ENCODE results near the gene CABLES2. TPM values are rescaled to one million over a fixed set of nuclear protein-coding genes. Genes with fewer than 3 reads are reported as not detected.

CABLES2 gene
- total RNA-seq, 2 experiments from 2014 or later: 14.8 to 22.5 TPM

GRCh38 chr20:62430311-62430853 is 23.3 kb upstream of the CABLES2 start:
- H3K9me3 ChIP-seq (ENCODE audit: low read length): no peaks in the 10 kb centered on the region
- H3K36me3 ChIP-seq (ENCODE audit: insufficient read depth, low read length): no peaks in the 10 kb centered on the region
- ChIA-PET CTCF (ENCODE audit: unreplicated experiment) (no interaction called here), POLR2A (no interaction called here)
- BruUV-seq (replicated peaks): no TSS peak
- H3K4me1 ChIP-seq (ENCODE audit: insufficient read depth, low read length, poor library complexity, severe bottlenecking): no peaks in the 10 kb centered on the region
- DNase-seq (ENCODE audit: low spot score): no peak
- TF ChIP-seq CTCF (conservative IDR thresholded peaks at IDR 0.05; ENCODE audit: low read length): no peak
- TF ChIP-seq EZH2phosphoT487 (IDR thresholded peaks at IDR 0.05; ENCODE audit: borderline replicate concordance, low read depth, low read length): no peak
- H3K4me3 ChIP-seq (ENCODE audit: low read depth, low read length, poor library complexity, severe bottlenecking): no peak overlapping the region
- no peak overlapping the region for H3K4me2 ChIP-seq (ENCODE audit: low read length)
- H3K9me2 ChIP-seq (ENCODE audit: insufficient read depth, low read length): no peaks in the 10 kb centered on the region
- no peaks in the 10 kb centered on the region for H4K20me1 ChIP-seq (ENCODE audit: insufficient read depth, low read length)
- no peaks in the 10 kb centered on the region for H3K79me2 ChIP-seq (ENCODE audit: insufficient read depth, low read depth, low read length)
- no peak overlapping the region for H2AFZ ChIP-seq (ENCODE audit: low read length)
- intact Hi-C loops (cut with micrococcal nuclease; ENCODE audit: unreplicated experiment): no loop called here
- no peak overlapping the region for H3K27ac ChIP-seq (ENCODE audit: low read depth, low read length, poor library complexity, severe bottlenecking)

DNA sequence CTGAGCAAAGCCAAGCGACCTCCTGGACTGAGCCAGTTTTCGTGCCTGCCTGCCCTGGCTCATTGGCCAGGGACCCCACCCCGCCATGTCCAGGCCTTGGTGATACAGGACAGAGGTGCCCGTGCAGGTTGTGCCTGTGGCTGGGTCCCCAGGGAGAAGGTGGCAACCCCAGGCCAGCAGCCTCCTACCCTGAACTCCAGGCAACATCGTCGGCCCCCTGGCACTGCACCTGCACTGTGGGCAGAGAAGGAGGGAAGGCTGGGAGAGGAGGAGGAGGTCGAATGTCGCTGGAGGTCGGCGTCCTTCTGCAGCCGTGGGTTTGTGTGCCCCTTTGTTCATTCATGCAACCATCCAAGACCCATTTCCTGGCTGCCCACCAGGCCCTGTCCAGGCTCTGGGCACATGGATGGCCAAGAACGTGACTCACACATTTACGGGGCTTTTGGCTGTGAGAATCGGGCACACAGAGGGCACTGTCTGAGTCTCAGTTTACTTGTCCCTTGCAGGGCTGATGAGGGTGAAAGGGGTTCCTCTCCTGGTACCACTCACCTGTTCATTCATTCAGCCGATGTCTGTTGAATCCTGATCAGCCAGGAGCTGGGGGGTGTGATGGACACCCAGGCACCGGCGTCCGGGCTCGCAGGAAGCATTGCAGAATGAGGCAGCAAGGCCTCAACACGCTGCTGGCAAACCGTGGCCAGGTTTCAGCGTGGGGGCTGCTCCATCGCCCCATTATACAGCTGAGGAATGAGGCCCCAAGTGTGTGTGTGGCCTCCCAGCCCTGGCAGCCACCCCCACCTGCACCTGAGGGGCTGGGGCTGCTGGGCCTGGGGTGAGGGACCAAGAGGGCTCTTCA is 22.6 kb upstream of the CABLES2 start:
- TF ChIP-seq CTCF (conservative IDR thresholded peaks at IDR 0.05; ENCODE audit: low read length) (no peak), EZH2phosphoT487 (IDR thresholded peaks at IDR 0.05; ENCODE audit: borderline replicate concordance, low read depth, low read length) (no peak)
- no peak overlapping the region for H3K4me3 ChIP-seq (ENCODE audit: low read depth, low read length, poor library complexity, severe bottlenecking)
- no peaks in the 10 kb centered on the region for H3K9me2 ChIP-seq (ENCODE audit: insufficient read depth, low read length)
- no peaks in the 10 kb centered on the region for H4K20me1 ChIP-seq (ENCODE audit: insufficient read depth, low read length)
- H2AFZ ChIP-seq (ENCODE audit: low read length): no peak overlapping the region
- intact Hi-C loops (cut with micrococcal nuclease; ENCODE audit: unreplicated experiment): no loop called here
- ChIA-PET CTCF (ENCODE audit: unreplicated experiment) (no interaction called here), POLR2A (no interaction called here)
- H3K36me3 ChIP-seq (ENCODE audit: insufficient read depth, low read length): no peaks in the 10 kb centered on the region
- H3K4me1 ChIP-seq (ENCODE audit: insufficient read depth, low read length, poor library complexity, severe bottlenecking): no peaks in the 10 kb centered on the region
- no peak for DNase-seq (ENCODE audit: low spot score)
- no peak overlapping the region for H3K27ac ChIP-seq (ENCODE audit: low read depth, low read length, poor library complexity, severe bottlenecking)
- no peaks in the 10 kb centered on the region for H3K9me3 ChIP-seq (ENCODE audit: low read length)
- BruUV-seq (replicated peaks): no TSS peak
- no peak overlapping the region for H3K4me2 ChIP-seq (ENCODE audit: low read length)
- no peaks in the 10 kb centered on the region for H3K79me2 ChIP-seq (ENCODE audit: insufficient read depth, low read depth, low read length)

All from OCI-LY7 (cell line).